ENCODE results near the gene TSPAN9.

Gene TSPAN9

DNA sequence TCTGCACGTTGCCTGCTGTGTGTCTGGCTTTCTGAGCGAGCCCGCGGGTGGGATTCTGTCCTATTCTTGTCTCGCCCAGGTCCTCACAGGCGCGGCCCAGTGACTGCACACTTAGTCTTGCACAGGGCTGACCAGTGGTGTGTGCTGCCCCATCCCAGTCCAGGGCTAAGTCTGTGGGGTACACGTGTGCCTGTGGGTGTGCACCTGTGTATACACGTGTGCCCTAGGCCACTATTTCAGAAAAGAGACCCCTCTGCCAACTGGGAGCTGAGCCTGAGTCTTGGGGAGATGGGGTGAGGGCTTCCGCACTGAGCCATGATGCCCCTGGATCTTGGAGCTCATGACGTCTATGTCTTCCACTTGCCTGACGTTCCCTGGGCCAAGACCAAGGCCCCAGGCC is 228.3 kb downstream of the TSPAN9 start:
- no peak for DNase-seq

DNA sequence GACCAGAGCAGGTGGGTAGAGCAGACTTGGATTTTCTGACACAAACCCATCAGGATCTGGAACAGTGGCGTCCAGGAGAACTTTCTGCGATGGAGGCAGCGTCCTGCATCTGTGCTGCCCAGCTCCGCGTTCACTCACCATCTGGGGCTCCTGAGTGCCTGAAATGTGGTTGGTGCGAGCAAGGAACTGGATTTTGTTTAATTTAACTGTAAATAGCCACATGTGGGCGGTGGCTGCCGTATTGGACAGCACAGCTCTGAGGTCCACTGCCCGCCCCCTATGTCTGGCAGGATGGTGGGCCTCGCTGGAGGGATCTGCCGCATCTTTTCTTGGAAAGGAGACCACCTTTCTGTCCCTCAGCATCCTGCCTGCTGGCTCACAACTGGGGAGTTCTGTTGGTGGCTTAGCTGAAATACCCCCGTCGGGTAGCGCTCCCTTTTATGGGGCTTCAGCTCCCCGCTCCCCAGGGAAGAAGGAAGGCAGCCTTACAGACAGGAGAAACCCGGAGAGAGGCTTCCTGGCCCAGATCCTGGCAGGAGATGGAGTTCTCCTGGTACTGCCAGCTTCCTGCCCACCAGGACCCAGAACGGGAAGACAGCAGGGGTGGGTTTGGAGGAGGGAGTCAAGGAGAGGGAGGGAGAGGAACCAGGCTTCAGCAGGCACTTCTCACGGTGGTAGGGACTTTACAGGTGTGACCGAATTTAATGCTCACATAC is 228.9 kb downstream of the TSPAN9 start:
- DNase-seq = no peak

DNA sequence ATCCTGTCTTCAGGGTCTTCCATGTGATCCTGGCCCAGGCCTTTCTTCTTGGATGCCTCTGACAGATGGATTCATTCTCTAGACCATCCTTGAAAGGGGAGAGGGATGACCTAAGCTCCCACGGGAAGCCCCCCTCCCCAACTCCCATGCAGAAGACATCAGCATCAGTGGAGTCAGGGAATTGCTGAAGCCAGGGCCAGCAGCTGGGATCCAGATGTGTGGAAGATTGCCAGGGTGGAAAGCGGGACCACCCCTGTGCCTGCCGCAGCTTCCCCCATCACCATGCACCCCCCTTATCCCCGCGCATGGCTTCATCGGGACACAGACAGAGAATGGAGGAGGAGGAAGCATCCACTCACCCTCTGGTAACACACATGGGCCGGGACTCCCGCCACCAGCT is 230.2 kb downstream of the TSPAN9 start:
- no peak for DNase-seq

DNA sequence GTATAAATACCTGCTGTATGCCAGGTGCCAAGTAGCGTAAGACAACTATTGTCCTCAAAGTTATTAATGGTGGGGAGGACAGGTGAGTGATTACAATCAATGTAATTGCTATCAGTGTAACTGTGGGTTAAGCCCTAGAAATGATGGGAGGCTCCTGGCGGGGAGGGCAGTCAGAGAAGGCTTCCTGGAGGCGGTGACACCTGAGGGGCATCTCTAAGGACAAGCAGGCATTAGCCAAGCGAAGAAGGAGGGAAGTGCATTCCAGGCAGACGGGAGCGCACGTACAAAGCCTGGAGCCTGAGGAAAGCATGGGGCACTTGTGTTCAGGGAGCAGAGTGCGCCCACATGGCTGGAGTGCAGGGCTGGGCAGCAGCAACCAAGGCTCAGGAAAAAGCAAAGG is 230.9 kb downstream of the TSPAN9 start:
- DNase-seq = no peak

DNA sequence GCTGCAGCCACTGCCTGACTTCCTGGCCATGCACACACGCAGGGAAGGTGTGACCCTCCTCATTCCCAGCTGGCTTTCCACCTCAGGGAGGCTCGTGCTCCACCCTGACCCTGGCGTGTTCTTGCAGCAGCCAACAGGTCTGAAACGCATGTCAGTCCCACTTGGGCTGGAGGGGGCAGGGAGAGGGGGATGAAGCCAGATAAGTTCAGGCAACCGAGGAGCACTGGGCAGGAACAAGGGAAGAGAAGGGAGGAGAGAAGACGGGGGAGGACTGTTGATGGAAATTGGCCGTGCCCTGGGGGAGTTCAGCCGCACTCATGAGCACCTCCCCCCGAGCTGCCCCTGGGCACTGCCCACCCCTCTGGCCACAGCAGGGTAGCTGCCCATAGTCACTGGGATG is 231.4 kb downstream of the TSPAN9 start:
- DNase-seq = no peak

DNA sequence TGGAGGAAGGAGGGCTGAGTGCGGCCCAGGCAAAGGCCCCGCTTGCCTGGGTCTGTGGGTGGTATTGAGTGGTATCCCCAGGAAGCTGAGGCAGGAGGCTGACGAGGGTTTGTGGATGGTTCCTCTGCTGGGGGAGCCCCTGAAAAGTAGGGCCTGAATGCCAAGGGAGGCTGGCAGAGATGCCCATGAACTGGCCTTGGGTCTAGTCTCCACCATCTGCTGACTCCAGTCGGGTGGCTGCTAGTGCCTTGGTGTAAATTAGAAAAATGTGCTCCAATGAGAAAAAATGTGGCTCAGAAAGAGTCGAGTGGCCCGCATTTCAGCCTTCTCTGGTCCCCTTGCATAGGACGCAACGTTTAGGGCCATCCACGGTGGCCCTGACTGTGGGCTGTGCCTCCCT is 232.6 kb downstream of the TSPAN9 start:
- no peak for DNase-seq

DNA sequence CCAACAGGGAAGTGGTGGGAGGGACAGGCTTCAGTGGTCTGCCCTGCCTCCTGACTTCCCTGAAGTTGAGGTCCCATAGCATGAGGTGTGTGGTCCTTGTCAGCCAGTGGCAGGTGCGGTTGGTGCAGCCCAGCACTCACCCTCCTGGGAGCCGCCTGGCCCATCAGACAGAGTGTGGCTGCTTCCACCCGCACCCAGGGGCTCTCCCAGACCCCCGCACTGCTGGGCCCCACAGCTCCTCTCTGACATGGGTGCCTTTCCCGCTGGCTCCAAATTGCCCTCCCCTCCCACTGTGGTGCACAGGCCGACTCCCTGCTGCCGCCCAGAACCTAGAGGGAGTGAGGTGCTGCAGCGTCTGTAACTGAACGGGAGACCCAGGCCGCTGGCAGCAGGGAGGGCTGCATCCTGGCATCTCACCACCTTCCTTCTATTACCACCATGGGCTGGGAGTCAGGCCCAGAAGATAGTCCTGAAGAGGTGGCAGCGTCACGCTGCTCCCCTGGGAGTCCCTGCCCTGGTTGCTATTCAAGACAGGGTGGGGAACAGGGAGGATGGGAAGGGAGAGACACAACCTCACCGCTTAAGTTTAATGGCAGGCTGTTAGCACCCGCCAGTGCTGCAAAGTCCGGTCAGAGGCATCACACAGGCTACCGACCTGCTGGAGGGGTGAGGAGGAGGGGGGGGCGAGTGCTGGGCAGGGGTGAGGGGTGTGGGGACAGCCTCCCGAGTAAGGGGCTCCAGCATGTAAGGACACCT is 233.3 kb downstream of the TSPAN9 start:
- no peak for DNase-seq

DNA sequence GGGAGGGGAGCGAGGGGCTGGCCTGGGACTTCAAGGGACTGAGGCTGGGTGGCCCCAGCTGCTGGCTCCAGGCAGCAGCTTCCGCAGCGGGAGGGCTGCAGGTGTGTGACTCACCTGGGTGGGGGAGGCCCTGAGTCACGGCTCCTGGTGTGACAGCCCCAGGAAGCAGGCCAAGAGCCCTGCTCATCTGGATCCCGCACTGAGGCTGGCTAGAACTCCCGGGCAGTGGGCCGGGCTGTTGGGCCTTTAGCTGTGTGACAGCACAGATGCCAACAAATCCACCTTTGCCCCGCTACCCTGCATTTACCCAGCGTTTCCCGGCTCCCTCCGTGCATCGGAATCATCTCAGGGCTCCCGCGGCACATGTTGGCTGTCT is 233.8 kb downstream of the TSPAN9 start:
- DNase-seq = no peak

DNA sequence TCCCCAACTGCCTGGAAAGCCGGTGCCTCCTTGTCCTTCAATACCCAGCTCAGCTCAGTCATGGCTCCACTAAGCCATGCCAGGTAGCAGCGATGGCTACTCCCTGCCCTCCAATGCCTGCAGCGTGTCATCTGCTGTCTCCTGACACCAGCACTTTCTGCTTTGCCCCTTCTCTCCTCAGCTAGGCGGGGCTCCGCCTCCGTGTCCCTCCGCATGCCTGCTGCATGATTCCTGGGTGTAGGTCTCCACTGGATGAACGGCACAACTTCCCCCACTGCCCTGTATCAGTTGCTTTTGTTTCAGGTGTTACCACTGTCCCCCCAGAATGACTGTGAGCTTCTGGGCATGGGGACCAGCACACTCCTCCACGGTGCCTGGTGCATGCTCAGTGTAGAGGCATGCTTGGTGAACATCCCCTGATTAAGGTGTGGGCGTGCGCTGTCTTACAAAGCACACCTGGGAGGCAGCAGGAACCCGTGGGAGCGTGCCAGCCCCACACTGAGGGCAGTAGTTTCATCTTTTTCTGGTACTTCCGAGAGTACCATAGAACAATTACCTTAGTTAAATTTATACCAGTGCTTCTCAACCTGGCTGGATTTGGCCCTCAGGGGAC is 234.4 kb downstream of the TSPAN9 start:
- DNase-seq = no peak

DNA sequence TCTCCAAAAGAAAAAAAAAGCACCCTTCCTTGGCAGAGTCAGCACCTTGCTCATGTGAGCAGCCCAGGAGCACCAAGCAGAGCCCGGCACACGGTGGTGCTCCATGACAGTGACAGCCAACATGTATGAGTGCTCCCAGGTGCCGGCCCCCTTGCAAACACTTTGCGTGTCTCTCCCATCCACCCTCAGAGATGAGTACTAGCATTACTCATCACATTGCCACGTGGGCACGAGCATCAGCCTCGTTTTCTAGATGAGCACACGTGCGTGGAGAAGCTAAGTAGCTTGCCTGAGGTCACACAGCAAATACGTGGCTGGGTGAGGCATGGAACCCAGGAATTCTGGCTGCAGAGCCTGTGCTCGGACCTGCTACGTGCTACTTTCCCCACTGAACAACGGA is 235.9 kb downstream of the TSPAN9 start:
- no peak for DNase-seq

DNA sequence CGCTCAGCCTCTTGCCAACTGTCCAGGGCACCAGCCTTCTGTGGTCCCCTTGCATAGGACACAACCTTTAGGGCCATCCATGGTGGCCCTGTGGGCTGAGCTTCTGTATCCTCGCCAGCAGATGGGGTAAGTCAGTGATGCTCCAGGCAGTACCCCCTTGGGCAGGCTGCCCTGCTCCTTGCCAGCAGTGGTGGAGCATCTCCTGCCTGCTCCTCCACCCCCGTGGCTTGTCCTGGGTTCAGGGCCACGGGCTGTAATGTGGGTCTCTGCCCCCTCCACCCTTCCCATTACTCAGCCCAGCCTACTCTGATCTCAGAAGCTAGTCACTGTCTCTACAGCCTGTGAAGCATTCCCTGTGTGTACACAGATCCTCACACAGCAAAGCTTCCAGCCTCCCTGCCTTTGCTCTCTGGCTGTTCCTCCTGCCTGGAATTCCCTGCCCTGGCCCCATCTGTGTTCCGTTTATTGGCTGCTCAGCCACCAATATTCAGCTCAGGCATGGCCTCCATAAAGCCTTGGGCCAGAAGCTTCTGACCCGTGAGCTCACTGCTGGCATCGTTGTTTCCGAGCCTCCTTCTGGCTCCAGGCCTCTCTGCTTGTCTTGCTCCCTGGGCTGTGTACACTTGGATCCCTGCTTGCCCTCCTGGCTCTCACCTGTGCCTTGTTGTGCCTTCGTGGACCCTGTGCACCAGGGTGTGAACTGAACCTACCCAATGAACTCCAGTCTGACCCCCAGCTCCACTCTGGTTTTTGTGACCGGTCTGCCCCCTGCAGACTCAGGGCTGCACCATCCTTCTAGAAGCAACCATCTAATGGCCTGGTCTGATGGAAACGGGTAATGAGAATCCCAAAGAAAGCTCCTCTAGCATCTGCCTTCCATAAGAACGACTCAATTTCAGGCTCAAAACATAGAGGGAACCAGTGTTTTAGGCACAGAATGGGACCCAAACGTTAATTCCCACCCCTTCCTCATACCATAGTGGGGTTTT is 236.8 kb downstream of the TSPAN9 start:
- DNase-seq = no peak

DNA sequence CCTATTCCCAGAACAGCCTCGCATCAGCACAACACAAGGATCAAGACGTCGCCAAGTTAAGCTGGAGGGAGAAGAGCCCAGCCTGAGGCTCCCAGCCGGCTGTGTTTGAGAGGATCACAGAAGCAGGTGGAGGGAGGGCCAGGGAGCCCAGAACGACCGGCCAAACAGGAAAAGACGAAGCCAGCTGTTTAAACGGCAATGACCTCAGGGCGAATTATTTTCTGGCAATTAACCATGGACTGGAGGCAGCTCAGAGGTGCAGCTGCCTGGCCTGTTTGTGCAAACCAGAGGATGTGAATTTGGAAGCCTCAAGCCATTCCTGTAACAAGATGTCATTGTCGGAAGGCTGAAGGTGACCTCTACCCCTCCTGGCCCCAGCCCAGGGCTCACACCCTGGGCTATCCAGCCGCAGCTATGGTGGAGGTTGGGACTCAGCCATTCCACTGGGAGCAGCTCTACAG is 238.1 kb downstream of the TSPAN9 start:
- DNase-seq = no peak

DNA sequence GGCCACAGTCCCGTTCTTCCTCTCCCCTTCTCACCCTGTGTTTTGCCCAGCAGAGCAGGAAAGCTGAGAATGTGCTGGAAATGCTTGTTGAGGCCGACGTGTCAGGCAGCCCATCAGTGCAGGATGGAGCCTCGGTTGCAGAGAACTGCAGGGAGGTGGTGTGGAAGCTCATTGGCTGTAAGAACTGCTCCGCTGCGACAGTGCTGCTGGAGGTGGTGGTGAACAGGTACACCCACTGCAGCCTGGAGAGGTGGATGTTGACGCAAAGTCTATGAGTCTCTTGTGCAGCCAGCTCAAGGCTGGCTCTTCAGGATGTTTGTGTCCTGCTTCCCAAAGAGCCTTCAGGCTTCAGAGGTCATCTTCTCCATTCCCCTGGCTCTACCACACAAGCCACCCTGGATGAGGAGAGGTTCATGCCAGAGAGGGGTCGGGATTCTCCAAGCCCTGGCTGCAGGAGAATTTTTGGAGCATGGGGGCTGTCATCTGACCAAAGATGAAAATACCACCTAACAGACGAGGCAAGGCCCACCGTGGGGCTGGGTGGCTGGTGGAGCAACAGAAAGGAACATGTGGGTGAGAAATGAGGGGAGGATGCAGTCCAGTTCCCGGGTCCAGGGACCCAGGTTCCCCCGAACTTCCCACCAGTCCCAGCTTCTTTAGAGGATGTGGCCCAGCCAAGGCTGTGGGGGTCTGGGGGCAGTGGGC is 239.7 kb downstream of the TSPAN9 start:
- DNase-seq = no peak

DNA sequence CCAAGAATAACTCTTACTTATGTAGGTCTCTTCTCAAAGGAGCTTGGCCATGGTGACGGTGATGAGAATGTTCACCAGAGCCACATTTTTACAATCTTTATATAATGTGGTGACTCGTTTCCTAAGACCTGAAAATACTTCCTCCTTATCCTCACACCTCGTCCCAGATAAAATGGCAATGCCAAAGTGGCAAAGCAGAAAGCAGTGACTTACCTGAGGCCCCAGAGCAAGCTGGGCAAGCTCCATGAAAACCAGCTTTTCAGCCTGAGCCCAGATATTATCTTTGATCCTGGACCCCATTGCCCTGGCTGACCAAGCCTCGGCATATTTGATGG is 240.3 kb downstream of the TSPAN9 start:
- no peak for DNase-seq

DNA sequence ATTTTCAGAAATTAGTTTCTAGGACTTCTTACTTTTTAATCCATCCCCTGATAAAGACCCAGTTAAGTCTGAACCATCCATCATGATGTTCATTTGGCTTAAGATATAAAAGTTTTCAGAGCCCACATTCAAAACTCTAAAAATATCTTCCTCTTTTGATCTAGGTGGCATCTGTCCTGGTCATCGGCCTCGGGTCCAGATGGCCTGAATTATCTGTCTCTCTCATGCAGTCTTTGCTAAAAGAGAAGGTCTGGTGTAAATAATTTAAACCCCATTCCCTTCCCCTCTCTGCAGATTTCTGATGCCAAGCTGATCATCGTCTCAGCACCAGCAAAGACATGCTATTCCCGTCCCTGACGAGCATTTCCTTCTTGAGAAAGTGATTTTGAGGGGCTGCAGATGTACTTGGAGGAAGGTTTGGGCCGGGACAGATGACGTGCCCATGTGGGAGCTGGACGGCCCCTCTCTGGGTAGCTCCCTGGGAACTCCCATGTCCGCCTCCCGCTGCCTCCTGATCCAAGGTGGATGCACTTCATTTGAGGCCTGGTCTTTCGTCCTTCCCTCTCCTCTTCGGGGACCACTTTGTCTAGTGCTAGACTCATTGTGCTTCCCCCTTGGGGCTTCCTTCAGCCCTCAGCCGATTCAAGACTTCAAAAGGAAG is 240.8 kb downstream of the TSPAN9 start:
- no peak for DNase-seq

DNA sequence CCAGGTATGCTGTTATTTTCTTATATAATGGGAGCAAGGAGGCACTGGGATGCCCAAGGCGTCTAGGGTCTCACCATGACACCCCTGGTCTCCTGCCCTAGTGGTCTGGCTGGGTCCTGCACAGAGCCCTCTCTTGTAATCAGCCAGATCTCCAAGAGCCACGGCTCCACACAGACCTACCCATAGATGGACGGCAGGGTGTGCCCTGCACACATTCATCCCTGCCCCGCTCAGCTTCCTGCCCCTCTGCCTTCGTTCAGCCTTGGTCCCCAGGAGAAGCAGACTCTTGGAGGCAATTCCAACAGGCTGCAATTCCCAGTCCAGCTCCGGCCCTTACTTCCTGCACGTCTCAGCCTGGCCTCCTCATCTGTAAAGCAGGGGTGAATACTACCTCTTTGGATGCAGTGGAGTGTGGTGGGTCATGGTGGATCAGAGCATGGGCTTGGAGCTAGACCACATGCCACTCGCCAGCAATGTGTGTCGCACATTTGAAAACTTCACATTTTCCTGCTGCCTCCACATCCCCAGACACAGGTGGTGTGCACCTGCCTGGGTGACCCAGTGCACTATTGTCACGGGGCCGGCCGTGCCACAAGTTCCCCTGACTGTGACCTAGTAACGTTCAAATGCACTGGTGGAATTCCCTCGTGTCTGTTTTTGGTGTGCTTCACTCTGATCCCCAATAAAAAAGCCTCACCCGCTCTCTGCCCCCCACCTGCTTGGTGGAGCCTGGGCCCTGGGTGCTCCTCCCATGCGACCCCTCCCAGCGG is 242.7 kb downstream of the TSPAN9 start:
- no peak for DNase-seq

DNA sequence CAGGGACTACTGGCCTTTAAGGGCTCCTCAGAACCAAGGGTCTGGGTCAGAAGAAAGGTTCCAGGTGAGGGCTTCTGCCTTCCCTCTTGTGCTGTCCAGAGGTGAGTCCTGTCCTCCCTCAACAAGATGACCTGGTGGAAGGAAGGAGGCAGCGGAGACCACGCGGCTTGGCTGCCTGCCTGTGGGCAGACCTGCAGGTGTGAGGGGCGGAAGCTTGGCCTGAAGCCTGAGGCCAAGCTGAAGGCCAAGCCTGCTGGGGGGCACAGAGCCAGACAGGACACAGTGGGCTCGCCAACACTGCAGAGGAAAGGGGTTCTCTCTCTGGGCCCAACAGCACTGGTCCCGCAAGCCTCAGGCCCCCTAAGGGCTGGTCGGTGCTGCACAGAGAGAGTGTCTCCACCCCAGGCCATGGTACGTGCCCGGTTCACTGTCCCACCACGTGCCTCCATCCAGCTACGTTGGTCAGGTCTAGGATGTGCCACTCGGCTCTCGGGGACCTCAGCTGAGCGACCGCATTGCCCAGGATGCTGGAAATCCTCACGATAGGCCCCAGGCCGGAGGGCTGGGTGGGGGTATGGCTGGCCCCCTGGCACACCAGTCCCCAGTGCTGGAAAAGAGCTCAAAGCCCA is 243.8 kb downstream of the TSPAN9 start:
- DNase-seq = no peak

DNA sequence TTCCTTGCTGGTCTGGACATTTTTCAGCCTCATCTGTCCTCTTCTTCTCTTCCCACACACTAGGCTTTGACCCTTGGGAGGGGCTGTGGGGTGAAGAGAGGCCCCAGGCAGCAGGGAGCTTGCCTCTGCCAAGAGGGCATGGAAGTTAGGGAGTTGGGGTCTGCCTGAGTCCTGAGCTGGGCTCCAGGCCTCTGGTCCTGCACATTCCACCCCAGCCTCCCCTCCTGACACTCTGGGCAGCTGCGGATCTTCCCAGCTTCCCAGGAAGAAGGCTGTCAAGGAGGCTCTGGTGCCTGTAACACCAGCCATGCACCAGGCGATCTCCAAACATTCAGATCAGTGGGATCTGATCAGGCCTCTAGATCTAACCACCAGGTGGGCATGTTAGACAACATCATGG is 244.7 kb downstream of the TSPAN9 start:
- no peak for DNase-seq

DNA sequence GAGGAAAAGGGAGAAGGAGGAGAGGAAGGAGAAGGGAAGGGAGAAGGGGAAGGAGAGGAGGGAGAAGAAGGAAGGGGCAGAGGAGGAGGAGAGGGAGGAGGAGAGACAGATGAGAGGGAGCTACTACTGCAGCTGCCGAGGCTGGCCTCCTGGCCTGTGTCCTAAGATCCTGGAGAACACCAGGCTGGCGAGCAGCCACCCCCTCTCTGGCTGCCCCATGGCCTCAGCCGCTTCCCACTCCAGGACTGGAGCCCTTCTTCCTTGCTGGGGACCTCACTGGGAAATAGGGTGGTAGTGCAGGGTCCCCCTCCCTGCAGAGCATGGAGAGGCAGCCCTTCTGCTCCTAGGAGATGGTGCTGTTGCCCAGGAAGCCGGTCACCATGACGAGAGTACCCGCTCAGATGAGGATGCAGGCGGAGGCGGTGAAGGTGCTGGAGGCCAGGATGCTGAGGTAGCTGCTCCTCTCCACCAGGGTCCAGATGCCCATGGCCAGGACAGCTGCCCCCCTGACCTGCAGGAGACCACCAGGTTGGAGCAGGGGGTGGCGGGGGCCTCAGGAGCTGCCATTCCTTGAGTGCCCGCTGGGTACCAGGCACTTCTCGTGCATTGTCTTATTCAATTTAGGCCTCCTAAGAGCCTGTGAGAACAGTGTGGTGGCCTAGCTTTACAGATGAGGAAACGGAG is 246.0 kb downstream of the TSPAN9 start:
- DNase-seq = no peak

DNA sequence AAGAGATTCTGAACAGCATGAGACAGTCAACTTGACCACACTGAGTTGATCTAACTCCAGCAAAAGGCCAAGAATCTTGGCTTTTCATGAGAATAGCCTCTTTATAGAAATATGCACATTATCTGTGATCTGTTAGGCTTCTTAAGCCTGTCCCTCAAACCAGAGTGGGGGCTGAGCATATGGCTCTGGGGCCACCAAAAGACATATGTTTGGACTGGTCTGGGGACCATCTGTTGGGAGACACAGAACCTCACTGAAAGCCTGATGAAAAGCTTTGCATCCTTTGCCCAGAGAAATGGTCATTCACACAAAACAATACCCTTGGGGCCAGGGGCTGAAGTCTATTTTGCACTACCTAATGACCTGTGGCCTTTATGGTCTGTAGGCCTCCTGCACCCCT is 248.6 kb downstream of the TSPAN9 start:
- no peak for DNase-seq

All from GDM1 (cell line).